CD14-positive monocyte (primary cell): ENCODE measurements around the gene SFMBT2. TPM values are rescaled to one million over a fixed set of nuclear protein-coding genes. Genes with fewer than 3 reads are reported as not detected.

Source experiments
- DNase-seq, 3 donors: peaks; one replicate each; pipeline ENCODE4 v3.0.0-alpha.2; 2011 to 2022
- H2AFZ ChIP-seq: 2 replicates; pipeline ENCODE4 v1.6.0; 2012; ENCODE audit warnings: mild to moderate bottlenecking, low read depth, low read length, inconsistent platforms; ENCODE audit not compliant: insufficient read depth, poor library complexity, severe bottlenecking
- H3K27ac ChIP-seq, 2 donors: 1 replicate in 1 of 2; 2 replicates in 1 of 2; pipeline ENCODE4 v1.5.1; 2012 to 2013; ENCODE audit warnings: low read length in 2 of 2, control low read depth in 1 of 2, inconsistent platforms in 1 of 2, low read depth in 1 of 2, mild to moderate bottlenecking in 1 of 2
- H3K27me3 ChIP-seq, 2 donors: one replicate each; pipeline versions ENCODE4 v1.6.0 to v1.6.1; 2011 to 2013; ENCODE audit warnings: low read length in 2 of 2; ENCODE audit not compliant: control insufficient read depth in 2 of 2, insufficient read depth in 2 of 2
- H3K36me3 ChIP-seq, 2 donors: replicated peaks in 1 of 2; 1 replicate in 1 of 2; 2 replicates in 1 of 2; pipeline versions ENCODE4 v1.5.1 to v1.6.1; 2012 to 2013; ENCODE audit warnings: low read length in 2 of 2, control low read depth in 1 of 2, inconsistent platforms in 1 of 2, mild to moderate bottlenecking in 1 of 2; ENCODE audit not compliant: insufficient read depth in 2 of 2, control insufficient read depth in 1 of 2
- H3K4me1 ChIP-seq, 2 donors: 1 replicate in 1 of 2; 2 replicates in 1 of 2; pipeline versions ENCODE4 v1.5.1 to v1.6.1; 2012 to 2013; ENCODE audit warnings: low read length in 2 of 2, control low read depth in 1 of 2, inconsistent platforms in 1 of 2, mild to moderate bottlenecking in 1 of 2, moderate library complexity in 1 of 2; ENCODE audit not compliant: insufficient read depth in 2 of 2, control insufficient read depth in 1 of 2
- H3K4me2 ChIP-seq: replicated peaks from 2 replicates; pipeline ENCODE3; 2012; ENCODE audit warnings: low read length, moderate library complexity, mild to moderate bottlenecking; ENCODE audit not compliant: poor library complexity, severe bottlenecking; ENCODE audit errors: extremely low read depth
- H3K4me3 ChIP-seq, 3 experiments: fragments of 200-600 bp in 1 of 3; sonication (generic) in 1 of 3; replicated peaks in 1 of 3; 1 replicate in 2 of 3; 2 replicates in 1 of 3; pipeline ENCODE4 v1.5.1; 2011 to 2013; ENCODE audit warnings: low read length in 3 of 3, mild to moderate bottlenecking in 3 of 3, control low read depth in 2 of 3, low read depth in 2 of 3, inconsistent platforms in 1 of 3, moderate library complexity in 1 of 3
- H3K79me2 ChIP-seq: 2 replicates; pipeline ENCODE4 v1.6.0; 2012; ENCODE audit warnings: mild to moderate bottlenecking, control low read depth, inconsistent platforms, low read length, moderate library complexity; ENCODE audit not compliant: insufficient read depth
- H3K9ac ChIP-seq: 2 replicates; pipeline ENCODE4 v1.6.0; 2017; ENCODE audit warnings: low read length, mild to moderate bottlenecking; ENCODE audit not compliant: insufficient read depth, poor library complexity, severe bottlenecking
- H3K9me3 ChIP-seq, 2 donors: replicated peaks in 1 of 2; 1 replicate in 1 of 2; 2 replicates in 1 of 2; pipeline versions ENCODE4 v1.5.1 to v1.6.1; 2012 to 2013; ENCODE audit warnings: low read length in 2 of 2, control low read depth in 1 of 2; ENCODE audit not compliant: control insufficient read depth in 1 of 2, insufficient read depth in 1 of 2
- H4K20me1 ChIP-seq: 2 replicates; pipeline ENCODE4 v1.6.0; 2012; ENCODE audit warnings: mild to moderate bottlenecking, low read length, control low read depth, moderate library complexity; ENCODE audit not compliant: insufficient read depth
- H3K27ac Mint-ChIP-seq, 7 donors: one replicate each; pipeline ENCODE4 v1.8.0; 2020; ENCODE audit warnings: mild to moderate bottlenecking in 7 of 7, mixed read lengths in 7 of 7, moderate library complexity in 6 of 7, inconsistent platforms in 2 of 7
- H3K27me3 Mint-ChIP-seq, 3 donors: one replicate each; pipeline ENCODE4 v1.8.0; 2021 to 2022; ENCODE audit warnings: low read depth in 3 of 3, mild to moderate bottlenecking in 3 of 3, mixed read lengths in 3 of 3, moderate library complexity in 3 of 3, inconsistent platforms in 1 of 3
- H3K36me3 Mint-ChIP-seq, 2 donors: one replicate each; pipeline ENCODE4 v1.8.0; 2020; ENCODE audit warnings: mixed read lengths in 2 of 2, inconsistent platforms in 1 of 2, mild to moderate bottlenecking in 1 of 2
- H3K4me1 Mint-ChIP-seq: one replicate; pipeline ENCODE4 v1.8.0; 2020; ENCODE audit warnings: mild to moderate bottlenecking, mixed read lengths
- H3K4me3 Mint-ChIP-seq, 2 donors: one replicate each; pipeline ENCODE4 v1.8.0; 2020; ENCODE audit warnings: mild to moderate bottlenecking in 2 of 2, mixed read lengths in 2 of 2, moderate library complexity in 1 of 2
- H3K9me3 Mint-ChIP-seq, 7 donors: one replicate each; pipeline ENCODE4 v1.8.0; 2020 to 2022; ENCODE audit warnings: mixed read lengths in 7 of 7, mild to moderate bottlenecking in 6 of 7, moderate library complexity in 6 of 7, inconsistent platforms in 2 of 7
- WGBS: methylation state at CpG from one replicate; pipeline ENCODE4 v1.1.5; 2013; ENCODE audit warnings: missing lambda C conversion rate; ENCODE audit not compliant: insufficient coverage; 5-methylcytosine and 5-hydroxymethylcytosine counted together
- intact Hi-C, 2 donors: fragments of 100-400 bp; cut with micrococcal nuclease; formaldehyde crosslinking; loops; one replicate each; pipeline versions ENCODE4 v1.15.0 to v1.15.1; 2023
- polyA plus RNA-seq, 3 donors: library from polyadenylated mRNA; depleted of rRNA in 1 of 3; unstranded in 2 of 3; stranded (reverse) in 1 of 3; fragments of 300-500 nt in 2 of 3; fragments of >200 nt in 1 of 3; fragmentation: Illumina TruSeq in 2 of 3; gene quantifications; 1 replicate in 2 of 3; 2 replicates in 1 of 3; pipeline ENCODE4 v1.2.3, GENCODE V29; 2012 to 2021
- TF ChIP-seq, protein P1 (sequence below): fragments of 200-600 bp; IDR thresholded peaks from one replicate; pipeline ENCODE4 v1.8.0; 2022; ENCODE audit warnings: antibody characterized with exemption, mild to moderate bottlenecking

Gene SFMBT2
- polyA plus RNA-seq, 3 donors, result 0.53 to 10.9 (median 1.6) TPM

DNA sequence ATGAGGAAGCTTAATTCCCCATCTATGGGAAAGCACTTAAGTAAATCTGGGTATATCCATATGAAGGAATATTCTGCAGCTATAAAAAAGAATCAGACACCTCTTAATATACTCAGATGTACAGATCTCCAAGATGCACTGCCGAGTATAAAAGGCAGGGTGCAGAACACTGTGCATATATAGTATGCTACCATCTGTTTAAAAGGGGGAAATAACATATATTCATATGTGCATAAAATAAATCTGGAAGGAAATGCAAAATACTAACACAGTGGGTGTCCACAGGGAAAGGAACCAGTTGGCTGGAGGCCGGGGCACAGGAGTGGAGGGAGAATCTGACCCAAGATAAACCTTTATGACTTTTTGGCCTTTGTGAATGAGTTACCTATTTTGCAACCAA lies 201.4 kb downstream of the SFMBT2 start:
- Mint-ChIP-seq H3K9me3 (peaks cover 0 to 4% (median 2%) of the 10 kb centered on the region in 7 donors), H3K4me3 (no peak overlapping the region), H3K4me1 (peaks cover 19% of the 10 kb centered on the region), H3K36me3 (peaks cover 30 to 52% of the 10 kb centered on the region in 2 donors), H3K27me3 (no peaks in the 10 kb centered on the region), H3K27ac (no peak overlapping the region)
- intact Hi-C loops, result no loop called here
- H3K36me3 ChIP-seq, result peaks cover 6 to 13% of the 10 kb centered on the region in 2 donors
- no peak overlapping the region for H3K27ac ChIP-seq
- no peak overlapping the region for H3K4me3 ChIP-seq
- no peaks in the 10 kb centered on the region for H4K20me1 ChIP-seq
- no peak for DNase-seq
- H3K4me1 ChIP-seq, result peaks cover 18 to 22% of the 10 kb centered on the region in 2 donors
- H2AFZ ChIP-seq, result no peak overlapping the region
- TF ChIP-seq, protein P1, sequence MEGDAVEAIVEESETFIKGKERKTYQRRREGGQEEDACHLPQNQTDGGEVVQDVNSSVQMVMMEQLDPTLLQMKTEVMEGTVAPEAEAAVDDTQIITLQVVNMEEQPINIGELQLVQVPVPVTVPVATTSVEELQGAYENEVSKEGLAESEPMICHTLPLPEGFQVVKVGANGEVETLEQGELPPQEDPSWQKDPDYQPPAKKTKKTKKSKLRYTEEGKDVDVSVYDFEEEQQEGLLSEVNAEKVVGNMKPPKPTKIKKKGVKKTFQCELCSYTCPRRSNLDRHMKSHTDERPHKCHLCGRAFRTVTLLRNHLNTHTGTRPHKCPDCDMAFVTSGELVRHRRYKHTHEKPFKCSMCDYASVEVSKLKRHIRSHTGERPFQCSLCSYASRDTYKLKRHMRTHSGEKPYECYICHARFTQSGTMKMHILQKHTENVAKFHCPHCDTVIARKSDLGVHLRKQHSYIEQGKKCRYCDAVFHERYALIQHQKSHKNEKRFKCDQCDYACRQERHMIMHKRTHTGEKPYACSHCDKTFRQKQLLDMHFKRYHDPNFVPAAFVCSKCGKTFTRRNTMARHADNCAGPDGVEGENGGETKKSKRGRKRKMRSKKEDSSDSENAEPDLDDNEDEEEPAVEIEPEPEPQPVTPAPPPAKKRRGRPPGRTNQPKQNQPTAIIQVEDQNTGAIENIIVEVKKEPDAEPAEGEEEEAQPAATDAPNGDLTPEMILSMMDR, result no peak
- H3K27me3 ChIP-seq, result no peaks in the 10 kb centered on the region
- no peaks in the 10 kb centered on the region for H3K79me2 ChIP-seq
- H3K9me3 ChIP-seq, result no peaks in the 10 kb centered on the region
- WGBS, result no CpG with 5 or more reads among the region's 2 CpGs
- H3K4me2 ChIP-seq, result no peak overlapping the region
- no peak overlapping the region for H3K9ac ChIP-seq

DNA sequence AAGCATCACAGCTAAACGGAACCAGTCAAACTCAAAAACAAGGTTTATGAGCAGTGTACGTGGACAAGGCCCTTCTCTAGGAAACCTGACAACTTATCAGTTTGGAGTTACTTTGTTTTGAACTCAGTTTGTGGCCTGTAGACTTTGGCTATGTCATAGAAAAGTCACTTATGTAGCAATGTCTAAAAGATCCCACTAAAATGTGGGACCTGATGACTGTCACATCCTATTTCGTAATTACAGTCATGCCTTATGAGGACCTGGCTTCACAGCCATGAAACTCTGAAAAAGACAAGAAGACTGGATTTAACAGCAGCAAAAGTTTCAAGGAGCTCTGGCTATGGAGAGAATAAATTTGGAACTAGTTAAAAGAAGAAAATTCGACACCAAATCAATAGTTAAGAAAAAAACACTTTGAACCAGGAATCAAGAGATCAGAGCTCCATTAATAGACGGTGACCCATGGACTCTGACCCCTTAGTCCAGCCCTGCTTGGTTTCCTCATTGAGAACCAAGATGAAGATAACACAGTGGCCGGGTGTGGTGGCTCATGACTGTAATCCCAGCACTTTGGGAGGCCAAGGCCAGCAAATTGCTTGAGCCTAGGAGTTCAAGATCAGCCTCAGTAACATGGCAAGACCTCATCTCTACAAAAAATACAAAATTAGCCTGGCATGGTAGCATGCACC lies 204.3 kb downstream of the SFMBT2 start:
- Histone ChIP-seq H2AFZ (no peak overlapping the region), H3K27me3 (no peaks in the 10 kb centered on the region), H3K27ac (peak overlapping the region; percentile 85 to 86), H3K9ac (no peak overlapping the region), H3K9me3 (no peaks in the 10 kb centered on the region), H3K4me1 (peaks cover 22 to 27% of the 10 kb centered on the region in 2 donors), H3K4me2 (peak overlapping the region; percentile 18), H3K79me2 (no peaks in the 10 kb centered on the region), H4K20me1 (no peaks in the 10 kb centered on the region), H3K36me3 (peaks cover 0 to 7% of the 10 kb centered on the region in 2 donors), H3K4me3 (no peak overlapping the region)
- Mint-ChIP-seq H3K36me3 (peaks cover 23 to 41% of the 10 kb centered on the region in 2 donors), H3K4me1 (peaks cover 24% of the 10 kb centered on the region), H3K27me3 (no peaks in the 10 kb centered on the region), H3K9me3 (peaks cover 0 to 3% (median 2%) of the 10 kb centered on the region in 7 donors), H3K27ac (peak overlapping the region; percentile 88 to 97 (median 92)), H3K4me3 (peak overlapping the region; percentile 4 to 10)
- intact Hi-C loops, result no loop called here
- WGBS, result 68% methylated on average over 4 of the region's 6 CpGs
- TF ChIP-seq, protein P1, result no peak
- peak; percentile 85 to 94 (median 92) for DNase-seq
